HL-60 (cell line): ENCODE data around the gene EP400.

Source experiments
- DNase-seq, 2 experiments: peaks; one replicate each; pipeline ENCODE4 v3.0.0-alpha.2; 2010 to 2020; ENCODE audit warnings: low read depth in 1 of 2, low spot score in 1 of 2
- H3K27ac ChIP-seq: fragments of 250-450 bp; sonication (Bioruptor Pico); replicated peaks from 2 replicates; pipeline ENCODE4 v1.5.1; 2020; ENCODE audit warnings: mild to moderate bottlenecking, moderate library complexity
- H3K27me3 ChIP-seq: fragments of 250-450 bp; sonication (Bioruptor Pico); 2 replicates; pipeline ENCODE4 v1.5.1; 2021; ENCODE audit warnings: mild to moderate bottlenecking, moderate library complexity; ENCODE audit not compliant: insufficient read depth, poor library complexity, severe bottlenecking
- H3K4me3 ChIP-seq: replicated peaks from 2 replicates; pipeline ENCODE4 v1.5.1; 2011; ENCODE audit warnings: mild to moderate bottlenecking, control low read depth, low read length; ENCODE audit not compliant: insufficient read depth
- CTCF ChIP-seq: IDR thresholded peaks from one replicate; pipeline ENCODE4 v1.5.1; 2011; ENCODE audit warnings: low read length, control low read depth, inconsistent platforms; ENCODE audit not compliant: insufficient read depth
- GABPA ChIP-seq: IDR thresholded peaks from 2 replicates; pipeline ENCODE4 v1.6.1; 2012; ENCODE audit warnings: low read depth
- POLR2AphosphoS5 ChIP-seq: IDR thresholded peaks from 2 replicates; pipeline ENCODE4 v1.6.1; 2012; ENCODE audit warnings: low read depth
- REST ChIP-seq: IDR thresholded peaks from 2 replicates; pipeline ENCODE4 v1.6.1; 2012; ENCODE audit warnings: low read depth; ENCODE audit not compliant: insufficient replicate concordance
- SPI1 ChIP-seq: IDR thresholded peaks from 2 replicates; pipeline ENCODE4 v1.6.1; 2012; ENCODE audit warnings: low read depth, mild to moderate bottlenecking, borderline replicate concordance

The EP400 gene

DNA sequence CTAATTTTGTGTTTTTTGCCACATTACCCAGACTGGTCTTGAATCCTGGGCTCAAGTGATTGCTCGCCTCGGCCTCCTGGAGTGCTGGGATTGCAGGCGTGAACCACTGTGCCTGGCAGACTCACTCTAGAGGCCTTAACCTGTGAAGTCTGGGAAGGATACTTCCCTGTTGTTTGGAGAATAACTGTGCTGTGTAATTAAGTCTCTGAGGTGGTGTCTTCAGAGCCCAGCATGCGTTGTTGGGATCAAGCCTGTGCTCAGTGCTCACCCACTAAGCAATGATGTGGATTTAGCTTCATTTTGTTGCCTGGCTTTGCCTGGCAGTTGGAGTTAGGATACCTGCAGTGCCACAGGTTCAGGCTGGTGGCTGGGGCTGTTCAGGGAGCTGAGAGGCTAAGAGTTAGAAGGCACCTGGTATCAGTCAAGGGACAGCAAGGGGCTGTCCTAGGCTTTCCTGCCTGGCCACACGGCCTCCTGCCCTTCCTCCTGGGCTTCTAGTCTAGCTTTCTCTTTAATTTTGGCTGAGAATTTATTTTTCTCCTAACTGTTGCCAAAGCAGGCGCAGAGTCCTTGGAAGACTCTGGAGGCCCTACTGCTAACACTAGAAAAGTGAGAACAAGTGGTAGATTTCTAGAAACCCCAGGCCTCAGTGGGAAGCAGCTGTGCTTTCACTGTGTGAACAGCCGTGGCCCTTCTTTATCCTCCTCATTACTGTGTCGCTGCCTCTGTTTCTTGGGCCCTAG lies 38.5 kb downstream of the EP400 start:
- TF ChIP-seq SPI1 = no peak
- no peak for TF ChIP-seq POLR2AphosphoS5
- no peak for TF ChIP-seq REST
- TF ChIP-seq CTCF = no peak
- TF ChIP-seq GABPA = no peak
- Histone ChIP-seq H3K27me3 (no peaks in the 10 kb centered on the region), H3K27ac (no peak overlapping the region), H3K4me3 (no peak overlapping the region)
- DNase-seq = no peak

- TF ChIP-seq CTCF = no peak
- TF ChIP-seq GABPA = no peak
- Histone ChIP-seq H3K27me3 (no peaks in the 10 kb centered on the region), H3K27ac (no peak overlapping the region), H3K4me3 (no peak overlapping the region)
- DNase-seq = no peak
Measured at GRCh38 chr12:131989021-131989420, 39.3 kb downstream of the EP400 start.

- no peak for DNase-seq
- Histone ChIP-seq H3K27ac (no peak overlapping the region), H3K27me3 (no peaks in the 10 kb centered on the region), H3K4me3 (no peak overlapping the region)
- TF ChIP-seq POLR2AphosphoS5 (no peak), REST (no peak), CTCF (no peak), SPI1 (no peak), GABPA (no peak)
Measured at GRCh38 chr12:131990066-131990979, 40.6 kb downstream of the EP400 start.
